DMS 273 treated with DMSO at 0.1 percent for 48 hours (cell line): ENCODE data around the gene TRAF5.
A peak's percentile ranks its signal among the peaks of the same experiment; 100 is the strongest.

Experiments
- DNase-seq: peaks from one replicate; lab custom pipeline; 2025; lab: John Stamatoyannopoulos, UW

Gene TRAF5

GRCh38 chr1:211328084-211328694, 1.6 kb downstream of the TRAF5 start:
- no peak for DNase-seq

- DNase-seq: peak; percentile 72
Measured at GRCh38 chr1:211328866-211329475, 2.3 kb downstream of the TRAF5 start.

DNA sequence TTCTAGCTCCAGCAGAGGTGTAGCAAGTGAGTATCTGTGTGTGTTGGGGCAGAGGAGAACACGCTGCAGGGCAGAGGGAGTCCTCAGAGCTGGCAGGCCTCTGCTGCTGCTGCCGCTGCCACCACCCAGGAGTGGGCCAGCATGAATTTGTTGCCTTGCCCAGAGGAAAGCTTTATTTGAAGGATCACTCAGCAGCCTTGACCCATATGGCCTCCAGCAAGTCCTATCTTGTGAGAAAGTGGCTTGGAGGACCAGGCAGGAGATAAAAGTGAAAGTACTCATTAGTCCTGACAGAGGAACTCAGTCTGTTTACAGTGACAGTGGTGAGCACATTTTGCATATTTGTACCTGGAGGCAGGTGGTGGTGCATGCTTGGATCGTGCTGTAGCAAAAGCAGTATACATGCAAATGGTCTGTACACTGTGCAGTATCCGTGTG, 3.1 kb downstream of the TRAF5 start:
- no peak for DNase-seq

DNA sequence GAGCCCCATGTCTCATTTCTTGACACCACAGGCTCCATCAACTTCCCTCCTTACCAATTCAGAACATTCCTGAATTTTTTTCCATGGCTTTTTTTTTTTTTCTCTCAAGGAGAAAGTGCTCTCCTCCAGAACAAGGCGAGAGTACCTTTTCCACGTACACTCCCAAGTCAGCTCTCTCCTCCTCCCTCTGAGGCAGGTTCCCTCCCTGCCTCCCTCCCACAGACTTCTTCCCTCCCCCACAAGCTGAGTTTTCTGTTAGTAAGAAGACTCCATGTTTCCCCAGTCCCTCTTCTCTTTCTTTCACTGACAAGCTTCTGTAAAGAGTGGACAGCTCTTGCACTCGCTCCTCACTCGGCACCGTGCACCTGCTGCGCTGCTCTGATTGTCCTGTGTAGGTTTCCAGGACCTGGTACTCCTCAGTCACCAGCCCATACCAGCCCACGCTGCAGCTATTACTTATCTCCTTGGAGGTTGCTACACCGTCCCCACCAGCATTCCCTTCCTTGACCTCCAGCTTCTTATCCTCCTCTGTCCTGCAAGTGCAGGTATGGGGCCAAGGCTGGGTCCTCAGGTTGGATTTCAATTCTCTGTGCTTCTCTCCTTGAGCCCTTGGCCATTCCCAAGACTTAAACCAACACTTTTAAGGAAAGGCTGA, 3.8 kb downstream of the TRAF5 start:
- DNase-seq: no peak

- DNase-seq: no peak
Measured at GRCh38 chr1:211331011-211331709, 4.5 kb downstream of the TRAF5 start.

GRCh38 chr1:211332036-211332616, 5.5 kb downstream of the TRAF5 start:
- no peak for DNase-seq

GRCh38 chr1:211332830-211333229, 6.2 kb downstream of the TRAF5 start:
- DNase-seq: no peak

DNA sequence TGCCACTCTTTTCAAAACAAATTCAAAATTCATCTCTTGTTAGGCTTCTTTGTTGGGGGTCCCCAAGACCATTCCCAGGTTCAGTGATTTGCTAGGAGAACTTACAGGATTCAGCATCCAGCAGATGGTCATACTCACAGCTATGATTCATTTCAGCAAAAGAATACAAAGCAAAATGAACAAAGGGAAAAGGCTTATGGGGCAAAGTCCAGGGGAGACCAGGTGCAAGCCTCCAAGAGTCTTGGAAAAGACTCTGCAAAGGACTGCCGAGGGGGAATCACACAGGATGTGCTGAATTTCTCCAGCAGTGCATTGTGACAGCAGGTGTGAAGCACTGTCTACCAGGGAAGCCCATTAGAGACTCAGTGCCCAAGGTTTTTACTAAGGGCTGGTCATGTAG, 7.3 kb downstream of the TRAF5 start:
- no peak for DNase-seq

DNA sequence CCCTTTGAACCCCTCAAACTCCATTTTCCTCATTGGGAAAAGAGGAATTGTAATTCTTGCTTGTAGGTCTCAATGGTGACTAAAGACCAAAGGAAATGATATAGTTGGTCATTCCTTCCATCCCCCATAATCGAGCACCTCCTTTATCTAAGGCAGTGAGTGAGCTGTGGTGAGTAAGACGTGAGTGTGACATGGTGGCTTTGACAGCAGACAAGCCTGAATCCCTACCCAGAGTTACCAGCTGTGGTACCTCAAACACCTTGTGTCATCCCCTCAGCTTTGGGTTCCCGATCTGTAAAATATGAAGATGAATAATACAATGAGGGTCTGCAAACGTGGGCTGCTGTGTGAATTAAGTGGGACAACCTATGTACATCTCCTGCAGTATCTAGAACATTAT, 8.4 kb downstream of the TRAF5 start:
- DNase-seq: no peak

- no peak for DNase-seq
Measured at GRCh38 chr1:211335522-211336157, 9.0 kb downstream of the TRAF5 start.

- DNase-seq: no peak
Measured at GRCh38 chr1:211336161-211336560, 9.5 kb downstream of the TRAF5 start.

- no peak for DNase-seq
Measured at GRCh38 chr1:211336775-211337174, 10.1 kb downstream of the TRAF5 start.

DNA sequence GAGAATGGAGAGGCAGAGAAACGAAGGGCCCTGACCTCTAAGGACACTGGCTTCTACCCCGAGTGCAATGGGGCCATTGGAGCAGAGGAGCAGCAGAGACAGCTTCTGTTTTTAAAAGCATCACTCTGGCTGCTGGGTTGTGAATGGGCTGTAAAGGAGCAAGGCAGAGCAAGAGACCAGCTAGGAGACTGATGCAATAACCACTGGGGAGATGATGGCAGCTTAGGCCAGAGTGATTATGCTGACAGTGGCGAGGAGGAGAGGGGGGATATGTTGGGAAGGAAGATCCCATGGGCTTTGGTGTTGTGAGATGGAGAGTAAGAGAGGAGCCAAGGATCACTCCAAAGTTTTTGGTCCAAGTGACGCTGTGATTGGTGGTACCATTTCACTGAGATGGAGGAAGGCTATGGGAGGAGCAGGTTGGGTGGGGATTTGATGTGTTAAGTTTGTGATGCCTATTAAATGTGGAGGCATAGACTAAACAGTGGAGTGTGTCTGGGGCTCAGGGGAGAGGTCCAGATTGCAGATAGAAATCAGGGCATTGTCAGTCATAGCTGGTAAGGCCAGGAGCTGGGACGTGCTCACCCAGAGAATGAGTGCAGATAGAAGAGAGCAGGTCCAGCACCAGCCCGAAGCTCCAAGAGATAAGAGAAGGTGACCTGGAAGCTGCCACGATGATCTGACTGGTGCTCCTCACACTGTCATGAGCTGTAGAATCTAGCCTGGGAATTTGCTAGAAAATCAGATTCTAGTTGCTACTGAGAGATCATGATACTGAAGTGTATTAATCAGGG, 11.0 kb downstream of the TRAF5 start:
- DNase-seq: no peak

DNA sequence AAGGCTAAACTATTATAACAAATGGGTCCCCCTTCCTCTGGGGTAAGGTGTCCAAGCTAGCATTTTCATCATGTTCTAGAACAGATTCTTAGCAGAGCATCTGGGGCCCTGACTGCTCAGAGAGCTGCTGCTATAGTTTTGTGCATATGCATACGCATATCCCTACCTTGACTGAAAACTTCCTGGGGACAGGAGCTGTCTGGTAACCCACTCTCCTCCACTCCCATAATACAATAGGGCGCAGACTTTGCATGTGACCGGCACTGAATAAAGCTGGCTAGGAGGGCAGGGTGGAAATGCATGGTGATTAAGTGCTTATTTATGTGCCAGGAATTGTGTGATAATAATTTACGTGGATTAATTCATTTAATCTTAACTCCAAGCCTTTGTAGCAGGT, 11.6 kb downstream of the TRAF5 start:
- no peak for DNase-seq

GRCh38 chr1:211339631-211340041, 13.0 kb downstream of the TRAF5 start:
- DNase-seq: no peak

DNA sequence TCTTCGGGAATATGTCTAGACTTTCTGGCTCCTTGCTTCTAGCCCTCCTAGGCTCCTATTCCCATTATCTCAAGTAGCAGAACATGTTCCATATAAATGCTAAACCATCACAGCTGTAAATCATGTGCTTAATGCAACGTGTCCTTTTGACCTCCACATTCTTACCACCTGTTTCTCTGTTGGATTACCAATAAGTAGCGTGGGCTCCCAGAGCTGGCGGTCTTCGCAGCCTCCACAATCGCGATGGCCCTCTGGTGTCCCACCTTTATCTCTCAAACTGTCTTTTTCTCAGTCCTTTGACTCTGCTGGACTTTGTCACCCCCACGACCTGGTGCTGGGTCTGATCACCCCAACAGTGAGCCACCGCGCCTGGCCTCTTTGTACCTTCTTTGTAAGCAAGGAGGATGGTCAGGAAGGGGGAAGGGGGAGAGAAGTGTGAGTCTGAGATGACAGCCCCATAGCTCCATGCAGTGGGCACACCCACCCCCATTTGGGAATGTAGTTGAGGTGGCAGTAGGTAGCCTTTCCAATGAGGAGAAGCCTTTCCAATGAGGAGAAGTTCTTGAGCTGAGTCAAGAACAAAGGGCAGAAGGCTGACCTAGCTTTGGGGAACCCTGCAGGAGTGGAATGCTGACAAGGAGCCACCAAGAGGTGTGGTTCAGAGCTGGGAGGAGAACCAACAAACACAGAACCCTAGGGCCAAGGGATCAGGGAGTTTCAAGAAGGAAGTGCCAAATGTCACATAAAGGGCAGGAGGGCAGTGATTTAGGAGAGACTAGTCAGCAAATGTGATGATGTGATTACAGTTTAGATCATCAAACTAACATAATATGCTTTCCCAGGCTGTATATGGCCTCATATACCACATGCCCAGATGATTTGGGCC, 14.2 kb downstream of the TRAF5 start:
- no peak for DNase-seq

DNA sequence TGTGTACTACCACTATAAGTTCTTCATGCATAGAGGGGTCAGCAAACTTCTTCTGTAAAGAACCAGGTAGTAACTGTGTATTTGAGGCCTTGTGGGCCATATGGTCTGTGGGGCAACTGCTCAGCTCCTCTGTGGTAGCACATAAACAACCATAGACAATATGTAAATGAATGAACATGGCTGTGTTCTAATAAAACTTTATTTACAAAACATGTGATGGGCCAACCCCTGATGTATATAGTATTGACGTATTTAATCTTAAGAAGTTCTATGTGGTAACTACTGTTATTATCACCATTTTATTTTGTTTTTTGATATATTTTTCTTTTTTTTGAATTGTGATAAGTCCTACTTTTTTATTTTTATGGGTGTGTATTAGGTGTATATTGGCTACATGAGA, 15.4 kb downstream of the TRAF5 start:
- DNase-seq: no peak

GRCh38 chr1:211343607-211344006, 17.0 kb downstream of the TRAF5 start:
- no peak for DNase-seq

GRCh38 chr1:211344152-211344618, 17.6 kb downstream of the TRAF5 start:
- DNase-seq: no peak

DNA sequence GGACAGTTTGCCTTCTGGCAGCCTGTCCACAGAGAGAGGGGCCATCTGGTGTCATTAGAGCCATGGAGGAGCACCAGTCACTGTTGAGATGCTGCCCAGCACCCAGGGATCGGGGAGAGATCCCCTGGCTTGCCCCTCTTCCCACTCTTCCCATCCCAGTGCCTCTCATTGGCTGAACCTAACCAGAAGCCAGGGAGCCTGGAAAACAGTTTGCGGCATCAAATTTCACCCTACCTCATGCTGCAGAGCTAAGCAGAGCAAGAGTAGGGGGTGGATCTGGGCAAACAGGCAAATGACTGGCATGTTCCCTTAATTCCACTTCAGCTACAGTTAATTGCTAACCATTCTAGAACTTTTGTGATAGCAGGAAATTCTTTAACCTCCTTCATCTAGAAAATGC, 19.1 kb downstream of the TRAF5 start:
- DNase-seq: peak; percentile 55
